GM23338 (cell line): ENCODE data around the gene MRPS12. TPM values are rescaled to one million over a fixed set of nuclear protein-coding genes. Genes with fewer than 3 reads are reported as not detected.

Experiments used
- ATAC-seq: fragments of 200-7000 bp; cut with Tn5 transposase; 3 replicates; pipeline ENCODE4 v1.9.1; 2020
- DNase-seq: peaks from one replicate; pipeline ENCODE4 v3.0.0-alpha.2; 2015; ENCODE audit warnings: low spot score
- H2AFZ ChIP-seq: fragments of 200-600 bp; sonication (generic); 2 replicates; pipeline ENCODE4 v1.8.0; 2016; ENCODE audit warnings: antibody characterized with exemption, mild to moderate bottlenecking, moderate library complexity
- H3F3A ChIP-seq: fragments of 200-600 bp; sonication (generic); replicated peaks from 2 replicates; pipeline ENCODE4 v1.8.0; 2017; ENCODE audit warnings: antibody characterized with exemption, mixed run types, low read depth
- H3K27ac ChIP-seq: fragments of 200-600 bp; sonication (generic); 2 replicates; pipeline ENCODE4 v1.6.1; 2016; ENCODE audit warnings: low read depth
- H3K27me3 ChIP-seq: fragments of 200-600 bp; sonication (generic); 2 replicates; pipeline ENCODE4 v1.8.0; 2016; ENCODE audit warnings: mild to moderate bottlenecking, mixed run types, moderate library complexity; ENCODE audit not compliant: insufficient read depth
- H3K36me3 ChIP-seq: fragments of 200-600 bp; sonication (generic); 2 replicates; pipeline ENCODE4 v1.8.0; 2016; ENCODE audit warnings: mild to moderate bottlenecking; ENCODE audit not compliant: insufficient read depth
- H3K4me1 ChIP-seq: fragments of 200-600 bp; sonication (generic); 2 replicates; pipeline ENCODE4 v1.8.0; 2016; ENCODE audit warnings: mild to moderate bottlenecking, moderate library complexity; ENCODE audit not compliant: insufficient read depth
- H3K4me2 ChIP-seq: fragments of 200-600 bp; sonication (generic); 2 replicates; pipeline ENCODE4 v1.7.1; 2017; ENCODE audit warnings: mixed run types
- H3K4me3 ChIP-seq: fragments of 200-600 bp; sonication (generic); 2 replicates; pipeline ENCODE4 v1.6.1; 2016; ENCODE audit warnings: mixed run types
- H3K79me2 ChIP-seq: fragments of 200-600 bp; sonication (generic); replicated peaks from 2 replicates; pipeline ENCODE4 v1.8.0; 2017; ENCODE audit warnings: mild to moderate bottlenecking; ENCODE audit not compliant: insufficient read depth
- H3K9me2 ChIP-seq: fragments of 200-600 bp; sonication (generic); 2 replicates; pipeline ENCODE4 v1.8.0; 2017; ENCODE audit not compliant: insufficient read depth
- H4K20me1 ChIP-seq: fragments of 200-600 bp; sonication (generic); replicated peaks from 2 replicates; pipeline ENCODE4 v1.8.0; 2017; ENCODE audit warnings: mild to moderate bottlenecking; ENCODE audit not compliant: insufficient read depth
- H3K27ac Mint-ChIP-seq: 2 replicates; pipeline ENCODE4 v1.8.0; 2020; ENCODE audit warnings: inconsistent platforms, mild to moderate bottlenecking, moderate library complexity, mixed read lengths
- H3K27me3 Mint-ChIP-seq: 3 replicates; pipeline ENCODE4 v1.8.0; 2022; ENCODE audit warnings: low read depth, mild to moderate bottlenecking, moderate library complexity, mixed read lengths, inconsistent platforms; ENCODE audit not compliant: insufficient read depth, poor library complexity
- H3K36me3 Mint-ChIP-seq: 3 replicates; pipeline ENCODE4 v1.8.0; 2021; ENCODE audit warnings: low read depth, mild to moderate bottlenecking, inconsistent platforms, moderate library complexity, mixed read lengths
- H3K4me1 Mint-ChIP-seq: 3 replicates; pipeline ENCODE4 v1.8.0; 2020; ENCODE audit warnings: mild to moderate bottlenecking, inconsistent platforms, mixed read lengths
- H3K4me3 Mint-ChIP-seq: 3 replicates; pipeline ENCODE4 v1.8.0; 2021; ENCODE audit warnings: moderate library complexity, mild to moderate bottlenecking, inconsistent platforms, mixed read lengths
- H3K9me3 Mint-ChIP-seq: 3 replicates; pipeline ENCODE4 v1.8.0; 2020; ENCODE audit warnings: moderate library complexity, mild to moderate bottlenecking, inconsistent platforms, mixed read lengths
- CTCF ChIP-seq, 2 experiments: fragments of 200-600 bp in 1 of 2; sonication (generic) in 1 of 2; conservative IDR thresholded peaks; 2 replicates each; pipeline versions ENCODE4 v1.5.1 to v1.6.1; 2016 to 2017; ENCODE audit warnings: antibody characterized with exemption in 2 of 2, low read depth in 2 of 2, mild to moderate bottlenecking in 2 of 2, moderate library complexity in 1 of 2
- EZH2 ChIP-seq: fragments of 200-600 bp; sonication (generic); IDR thresholded peaks from one replicate; pipeline ENCODE4 v1.8.0; 2017; ENCODE audit warnings: antibody characterized with exemption, mild to moderate bottlenecking, low read depth; ENCODE audit not compliant: unreplicated experiment
- EZH2phosphoT487 ChIP-seq: fragments of 200-600 bp; sonication (generic); IDR thresholded peaks from one replicate; pipeline ENCODE4 v1.8.1; 2018; ENCODE audit warnings: antibody characterized with exemption; ENCODE audit not compliant: unreplicated experiment
- JUNB ChIP-seq: IDR thresholded peaks from one replicate; pipeline ENCODE4 v1.6.1; 2016; ENCODE audit warnings: antibody characterized with exemption; ENCODE audit not compliant: unreplicated experiment
- NANOG ChIP-seq: IDR thresholded peaks from 2 replicates; pipeline ENCODE4 v1.6.1; 2016; ENCODE audit warnings: antibody characterized with exemption, borderline replicate concordance
- POLR2AphosphoS5 ChIP-seq: IDR thresholded peaks from 2 replicates; pipeline ENCODE4 v1.6.1; 2016; ENCODE audit warnings: antibody characterized with exemption, low read depth
- REST ChIP-seq: IDR thresholded peaks from one replicate; pipeline ENCODE4 v1.6.1; 2018; ENCODE audit warnings: antibody characterized with exemption; ENCODE audit not compliant: unreplicated experiment
- STAT1 ChIP-seq: IDR thresholded peaks from one replicate; pipeline ENCODE4 v1.6.1; 2016; ENCODE audit warnings: antibody characterized with exemption; ENCODE audit not compliant: unreplicated experiment
- ZNF331 ChIP-seq: fragments of 250-450 bp; sonication (Bioruptor Pico); IDR thresholded peaks from 2 replicates; pipeline ENCODE4 v1.5.0; 2020; ENCODE audit warnings: low read depth, mild to moderate bottlenecking, moderate library complexity
- ZNF462 ChIP-seq: fragments of 250-450 bp; sonication (Bioruptor Pico); IDR thresholded peaks from 2 replicates; pipeline ENCODE4 v1.5.0; 2020; ENCODE audit warnings: mild to moderate bottlenecking, moderate library complexity
- polyA plus RNA-seq: library from polyadenylated mRNA; unstranded; fragments of >200 nt; fragmentation: Nextera tagmentation; extraction: Ambion mirVana; gene quantifications from 2 replicates; pipeline ENCODE4 v1.2.1, GENCODE V29; 2016
- total RNA-seq: library from RNA; depleted of rRNA; stranded (reverse); fragments of >200 nt; shearing (Covaris generic); gene quantifications from 2 replicates; pipeline ENCODE4 v1.2.3, GENCODE V29; 2014

Gene MRPS12
- total and polyA plus RNA-seq, 2 experiments from 2014 or later = 74.1 to 86.3 TPM

GRCh38 chr19:38959618-38960017, 28.9 kb downstream of the MRPS12 start (continued):
- TF ChIP-seq ZNF462 (CRISPR knock-in tag) = no peak
- no peak for TF ChIP-seq POLR2AphosphoS5
- no peak for TF ChIP-seq STAT1
- TF ChIP-seq JUNB = no peak
- no peak for TF ChIP-seq NANOG

GRCh38 chr19:38964738-38965137, 34.0 kb downstream of the MRPS12 start:
- Histone ChIP-seq H3K4me2 (no peak overlapping the region), H3F3A (0 out of 2 replicates have a peak, but pooled peaks cover 9% of the 10 kb centered on the region), H3K79me2 (0 out of 2 replicates have a peak, but pooled peaks cover 9% of the 10 kb centered on the region), H2AFZ (no peak overlapping the region), H3K36me3 (0 out of 2 replicates have a peak, but pooled peaks cover 6% of the 10 kb centered on the region), H3K27me3 (no peaks in the 10 kb centered on the region), H4K20me1 (peaks cover 6% of the 10 kb centered on the region; the same call in 1 of the 2 replicates), H3K9me2 (no peaks in the 10 kb centered on the region), H3K27ac (no peak overlapping the region), H3K4me3 (no peak overlapping the region), H3K4me1 (no peaks in the 10 kb centered on the region)
- no peak overlapping the region for H3K27ac Mint-ChIP-seq
- H3K36me3 Mint-ChIP-seq = peaks cover 11% of the 10 kb centered on the region; the same call in 2 of the 3 replicates
- H3K9me3 Mint-ChIP-seq = no peaks in the 10 kb centered on the region
- ATAC-seq (no peak), DNase-seq (no peak)
- H3K4me3 Mint-ChIP-seq = no peak overlapping the region
- H3K4me1 Mint-ChIP-seq = peaks cover 5% of the 10 kb centered on the region; the same call in 1 of the 3 replicates
- H3K27me3 Mint-ChIP-seq = no peaks in the 10 kb centered on the region
- TF ChIP-seq JUNB (no peak), EZH2 (no peak), REST (no peak), POLR2AphosphoS5 (no peak), EZH2phosphoT487 (no peak), ZNF331 (CRISPR knock-in tag) (no peak), CTCF (conservative IDR thresholded peaks at IDR 0.05; ENCODE audit: low read depth in 2 of 2) (no peak)
